Measurements from ENCODE around the gene CHMP1B. TPM values are rescaled to one million over a fixed set of nuclear protein-coding genes. Genes with fewer than 3 reads are reported as not detected.

The CHMP1B gene
- total and polyA plus RNA-seq, 9 of the 15 experiments (the other 6 are each of a cell fraction or from before 2014, with no cell fraction given) = 12.3 to 29.9 (median 19.0) TPM

DNA sequence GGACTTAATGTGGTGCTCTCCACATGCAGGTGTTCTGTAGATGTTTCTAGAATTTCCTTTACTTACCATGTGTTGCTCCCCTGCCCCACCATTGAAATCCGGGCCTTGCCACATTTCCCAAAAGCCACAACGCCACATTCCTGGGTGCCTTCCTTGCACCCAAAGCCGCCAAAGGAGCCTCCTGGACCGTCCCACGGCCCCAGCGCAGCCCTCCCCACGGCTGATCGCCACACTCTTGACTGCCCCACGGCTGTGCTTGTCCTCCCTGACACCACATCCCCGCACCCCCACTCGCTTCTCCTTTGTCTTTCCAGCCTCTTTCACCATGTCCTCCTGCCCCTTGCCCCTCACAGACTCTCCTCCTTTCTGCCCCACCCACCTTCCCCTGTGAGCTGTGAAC, 40.2 kb upstream of the CHMP1B start:
- Histone ChIP-seq H3K79me2 (ENCODE audit: control insufficient read depth, insufficient read depth, low read length) (no peaks in the 10 kb centered on the region), H3K9me3 (replicated peaks; ENCODE audit: control insufficient read depth, insufficient read depth, low read depth, low read length) (no peaks in the 10 kb centered on the region), H3K4me3 (no peak overlapping the region), H3K36me3 (ENCODE audit: control insufficient read depth, insufficient read depth, low read length) (no peaks in the 10 kb centered on the region), H3K27ac (ENCODE audit: extremely low read depth, low read depth, low read length) (no peak overlapping the region), H4K20me1 (replicated peaks; ENCODE audit: control insufficient read depth, insufficient read depth, low read length) (no peaks in the 10 kb centered on the region), H3K9ac (ENCODE audit: insufficient read depth in 1 of 2, low read depth in 2 of 2, low read length in 2 of 2) (0 out of 4 replicates have a peak overlapping the region, but pooled peaks of 1 of the 2 experiments have one; percentile 28), H3K9me1 (ENCODE audit: control insufficient read depth, insufficient read depth, low read length) (no peaks in the 10 kb centered on the region), H3K4me2 (ENCODE audit: insufficient read depth, low read length) (no peak overlapping the region), H2AFZ (ENCODE audit: low read depth, low read length) (0 out of 2 replicates have a peak overlapping the region, but pooled peaks have one; percentile 15), H3K4me1 (replicated peaks in 1 of 2; ENCODE audit: control insufficient read depth in 2 of 2, insufficient read depth in 2 of 2, low read length in 2 of 2) (peaks cover 12 to 17% of the 10 kb centered on the region in 2 experiments; a peak in 4 of 5 replicates), H3K27me3 (ENCODE audit: control insufficient read depth in 2 of 2, insufficient read depth in 2 of 2, low read length in 2 of 2) (no peaks in the 10 kb centered on the region)
- BruUV-seq (replicated peaks) = no TSS peak
- intact Hi-C loops (cut with micrococcal nuclease) = no loop called here
- CTCF ChIA-PET (ENCODE audit: low intra/inter-chr PET ratio) = no interaction called here
- in situ Hi-C loops (cut with MboI) = no loop called here
- WGBS (ENCODE audit: insufficient coverage, low coverage, missing lambda C conversion rate) = 53% methylated on average over 8 of the region's 11 CpGs
- ATAC-seq = no peak
- no peak for DNase-seq (ENCODE audit: extremely low read depth in 1 of 4, low spot score in 3 of 4)
- no peak for FAIRE-seq
- POLR2A ChIA-PET = interaction anchor here (1.2 kb wide), 1 partner anchor 53 kb away, joined by 5 read pairs; no protein-coding TSS in a partner anchor
- TF ChIP-seq GATA2 (CRISPR knock-in tag; IDR thresholded peaks at IDR 0.05) (no peak), ZNF707 (CRISPR knock-in tag; conservative IDR thresholded peaks at IDR 0.05) (no peak), ATF6 (CRISPR knock-in tag; IDR thresholded peaks at IDR 0.05) (no peak), HMG20A (CRISPR knock-in tag; conservative IDR thresholded peaks at IDR 0.05) (no peak), MAFF (IDR thresholded peaks at IDR 0.05; ENCODE audit: low read length) (no peak)
